ENCODE measurements around the gene LRRC28.

LRRC28 gene

GRCh38 chr15:99315636-99316035 is 64.4 kb downstream of the LRRC28 start:
- H3K4me3 ChIP-seq, result no peak overlapping the region
- H3K27ac ChIP-seq, result no peak overlapping the region
- no peaks in the 10 kb centered on the region for H3K27me3 ChIP-seq
- H3K4me2 ChIP-seq, result no peak overlapping the region
- no peaks in the 10 kb centered on the region for H4K20me1 ChIP-seq
- no peaks in the 10 kb centered on the region for H3K4me1 ChIP-seq
- peaks cover 10% of the 10 kb centered on the region; the same call in 1 of the 2 replicates for H3K36me3 ChIP-seq
- no peak for TF ChIP-seq Cebpa-rat (IDR thresholded peaks at IDR 0.05)
- peaks cover 22% of the 10 kb centered on the region for H3K9me3 ChIP-seq
- H3K9ac ChIP-seq, result no peak overlapping the region

- no peak for TF ChIP-seq Cebpa-rat (IDR thresholded peaks at IDR 0.05)
- H3K4me1 ChIP-seq, result no peaks in the 10 kb centered on the region
- H3K36me3 ChIP-seq, result no peaks in the 10 kb centered on the region
- peaks cover 12% of the 10 kb centered on the region for H3K9me3 ChIP-seq
- no peak overlapping the region for H3K9ac ChIP-seq
- H4K20me1 ChIP-seq, result no peaks in the 10 kb centered on the region
- H3K27me3 ChIP-seq, result no peaks in the 10 kb centered on the region
- H3K4me3 ChIP-seq, result no peak overlapping the region
- H3K4me2 ChIP-seq, result no peak overlapping the region
- no peak overlapping the region for H3K27ac ChIP-seq
Observed at GRCh38 chr15:99320374-99321215, 69.3 kb downstream of the LRRC28 start.

- H3K4me1 ChIP-seq, result no peaks in the 10 kb centered on the region
- no peak overlapping the region for H3K4me2 ChIP-seq
- no peak for TF ChIP-seq Cebpa-rat (IDR thresholded peaks at IDR 0.05)
- H4K20me1 ChIP-seq, result no peaks in the 10 kb centered on the region
- H3K36me3 ChIP-seq, result no peaks in the 10 kb centered on the region
- peaks cover 12% of the 10 kb centered on the region for H3K9me3 ChIP-seq
- H3K4me3 ChIP-seq, result no peak overlapping the region
- no peak overlapping the region for H3K27ac ChIP-seq
- no peak overlapping the region for H3K9ac ChIP-seq
- no peaks in the 10 kb centered on the region for H3K27me3 ChIP-seq
Observed at GRCh38 chr15:99321468-99321867, 70.2 kb downstream of the LRRC28 start.

- no peaks in the 10 kb centered on the region for H4K20me1 ChIP-seq
- H3K9me3 ChIP-seq, result peaks cover 12% of the 10 kb centered on the region
- H3K4me3 ChIP-seq, result no peak overlapping the region
- no peak overlapping the region for H3K4me2 ChIP-seq
- no peaks in the 10 kb centered on the region for H3K4me1 ChIP-seq
- no peaks in the 10 kb centered on the region for H3K27me3 ChIP-seq
- no peaks in the 10 kb centered on the region for H3K36me3 ChIP-seq
- H3K9ac ChIP-seq, result no peak overlapping the region
- no peak overlapping the region for H3K27ac ChIP-seq
- TF ChIP-seq Cebpa-rat (IDR thresholded peaks at IDR 0.05), result no peak
Observed at GRCh38 chr15:99322643-99323405, 71.5 kb downstream of the LRRC28 start.

GRCh38 chr15:99324082-99324620 is 72.9 kb downstream of the LRRC28 start:
- Histone ChIP-seq H3K27ac (no peak overlapping the region), H3K27me3 (no peaks in the 10 kb centered on the region), H3K4me3 (no peak overlapping the region), H3K9me3 (peaks cover 12% of the 10 kb centered on the region), H3K9ac (no peak overlapping the region), H3K36me3 (no peaks in the 10 kb centered on the region), H3K4me2 (no peak overlapping the region), H4K20me1 (no peaks in the 10 kb centered on the region), H3K4me1 (no peaks in the 10 kb centered on the region)
- no peak for TF ChIP-seq Cebpa-rat (IDR thresholded peaks at IDR 0.05)

GRCh38 chr15:99324700-99325099 is 73.4 kb downstream of the LRRC28 start:
- H3K9ac ChIP-seq, result no peak overlapping the region
- no peaks in the 10 kb centered on the region for H3K4me1 ChIP-seq
- no peaks in the 10 kb centered on the region for H4K20me1 ChIP-seq
- no peak overlapping the region for H3K4me3 ChIP-seq
- H3K4me2 ChIP-seq, result no peak overlapping the region
- H3K9me3 ChIP-seq, result peaks cover 12% of the 10 kb centered on the region
- no peak overlapping the region for H3K27ac ChIP-seq
- H3K27me3 ChIP-seq, result no peaks in the 10 kb centered on the region
- TF ChIP-seq Cebpa-rat (IDR thresholded peaks at IDR 0.05), result no peak
- no peaks in the 10 kb centered on the region for H3K36me3 ChIP-seq

- Histone ChIP-seq H3K4me1 (peaks cover 5% of the 10 kb centered on the region; the same call in 1 of the 2 replicates), H3K9me3 (peaks cover 12% of the 10 kb centered on the region), H3K9ac (no peak overlapping the region), H3K4me2 (no peak overlapping the region), H3K27ac (no peak overlapping the region), H4K20me1 (no peaks in the 10 kb centered on the region), H3K4me3 (no peak overlapping the region), H3K36me3 (no peaks in the 10 kb centered on the region), H3K27me3 (no peaks in the 10 kb centered on the region)
- TF ChIP-seq Cebpa-rat (IDR thresholded peaks at IDR 0.05), result no peak
Observed at GRCh38 chr15:99326235-99326634, 75.0 kb downstream of the LRRC28 start.

GRCh38 chr15:99328106-99329072 is 77.1 kb downstream of the LRRC28 start:
- peaks cover 12% of the 10 kb centered on the region for H3K9me3 ChIP-seq
- no peak overlapping the region for H3K4me3 ChIP-seq
- peaks cover 5% of the 10 kb centered on the region; the same call in 1 of the 2 replicates for H3K4me1 ChIP-seq
- H3K27ac ChIP-seq, result no peak overlapping the region
- no peaks in the 10 kb centered on the region for H4K20me1 ChIP-seq
- no peaks in the 10 kb centered on the region for H3K27me3 ChIP-seq
- H3K4me2 ChIP-seq, result no peak overlapping the region
- no peak overlapping the region for H3K9ac ChIP-seq
- TF ChIP-seq Cebpa-rat (IDR thresholded peaks at IDR 0.05), result no peak
- H3K36me3 ChIP-seq, result no peaks in the 10 kb centered on the region

GRCh38 chr15:99331381-99331780 is 80.1 kb downstream of the LRRC28 start:
- Histone ChIP-seq H3K4me3 (no peak overlapping the region), H3K9ac (no peak overlapping the region), H3K36me3 (peaks cover 7% of the 10 kb centered on the region; the same call in 1 of the 2 replicates), H3K27ac (no peak overlapping the region), H4K20me1 (no peaks in the 10 kb centered on the region), H3K4me1 (peaks cover 5% of the 10 kb centered on the region; the same call in 1 of the 2 replicates), H3K9me3 (no peaks in the 10 kb centered on the region), H3K4me2 (no peak overlapping the region), H3K27me3 (no peaks in the 10 kb centered on the region)
- TF ChIP-seq Cebpa-rat (IDR thresholded peaks at IDR 0.05), result no peak

Measured in BLaER1 (cell line).